ENCODE results near the gene FXYD2. TPM values are rescaled to one million over a fixed set of nuclear protein-coding genes. Genes with fewer than 3 reads are reported as not detected.

FXYD2 gene
- total and polyA plus RNA-seq, 2 of the 8 experiments (the other 6 are each of a cell fraction or from before 2014, with no cell fraction given) = 0.89 to 1.1 TPM

GRCh38 chr11:117822074-117823033, 2.2 kb downstream of the FXYD2 start:
- Histone ChIP-seq H3K4me3 (ENCODE audit: extremely low read depth in 1 of 4, insufficient read depth in 2 of 4, low read depth in 3 of 4, low read length in 4 of 4) (no peak overlapping the region), H2BK20ac (ENCODE audit: low read length) (no peak overlapping the region), H4K8ac (ENCODE audit: extremely low read depth, insufficient read depth, low read length) (peak overlapping the region; percentile 38; the same call in 1 of the 2 replicates), H2AFZ (ENCODE audit: low read length) (no peak overlapping the region), H2BK15ac (ENCODE audit: low read length) (peak overlapping the region; percentile 81; the same call in 1 of the 2 replicates), H2AK5ac (ENCODE audit: low read depth, low read length) (no peak overlapping the region; the same call in 1 of the 2 replicates), H3K18ac (ENCODE audit: extremely low read depth, low read length) (peak overlapping the region; percentile 78), H3K4me2 (ENCODE audit: insufficient read depth in 1 of 2, low read depth in 2 of 2, low read length in 2 of 2) (no peak overlapping the region), H3K79me1 (ENCODE audit: low read depth, low read length) (no peaks in the 10 kb centered on the region), H3K9ac (replicated peaks in 1 of 4; ENCODE audit: extremely low read depth in 1 of 4, low read depth in 3 of 4, low read length in 3 of 4) (no peak overlapping the region), H3K27ac (ENCODE audit: low read depth, low read length) (no peak overlapping the region), H4K5ac (ENCODE audit: insufficient read length, low read depth, low read length) (no peak overlapping the region), H3K79me2 (ENCODE audit: control insufficient read depth in 1 of 2, insufficient read depth in 2 of 2, low read length in 2 of 2) (no peaks in the 10 kb centered on the region), H2BK120ac (replicated peaks; ENCODE audit: low read depth, low read length) (no peak overlapping the region), H4K20me1 (replicated peaks in 1 of 2; ENCODE audit: control insufficient read depth in 1 of 2, insufficient read depth in 2 of 2, low read length in 2 of 2) (no peaks in the 10 kb centered on the region), H3K36me3 (ENCODE audit: control insufficient read depth in 2 of 4, insufficient read depth in 4 of 4, low read length in 3 of 4) (no peaks in the 10 kb centered on the region), H3K4ac (replicated peaks; ENCODE audit: insufficient read length, low read depth, low read length) (no peak overlapping the region), H3K23me2 (ENCODE audit: low read depth, low read length) (no peaks in the 10 kb centered on the region; the same call in 1 of the 2 replicates), H2BK5ac (ENCODE audit: low read depth, low read length) (peak overlapping the region; percentile 81), H3K27me3 (replicated peaks in 1 of 4; ENCODE audit: control insufficient read depth in 3 of 4, extremely low read depth in 1 of 4, insufficient read depth in 3 of 4, low read length in 3 of 4) (no peaks in the 10 kb centered on the region; a peak in 1 of 7 replicates), H3K23ac (ENCODE audit: insufficient read length) (no peak overlapping the region), H4K91ac (replicated peaks; ENCODE audit: insufficient read length, low read length) (peak overlapping the region; percentile 29), H2BK12ac (ENCODE audit: low read depth, low read length) (peak overlapping the region; percentile 80; the same call in 1 of the 2 replicates), H3K14ac (ENCODE audit: insufficient read length) (no peak overlapping the region), H3K9me3 (ENCODE audit: insufficient read depth in 2 of 2, low read depth in 1 of 2, low read length in 1 of 2) (no peaks in the 10 kb centered on the region), H3K56ac (replicated peaks; ENCODE audit: insufficient read length, low read depth, low read length) (no peak overlapping the region), H3K4me1 (replicated peaks in 1 of 4; ENCODE audit: control insufficient read depth in 3 of 4, insufficient read depth in 4 of 4, low read length in 3 of 4) (peaks cover 0 to 32% (median 19%) of the 10 kb centered on the region in 4 experiments; a peak in 6 of 7 replicates)
- CTCF ChIA-PET (ENCODE audit: partially characterized antibody) = interaction anchor here (0.7 to 9.7 kb wide), 33 partner anchors 7 to 519 kb away, joined by 3 to 163 read pairs (median 5); partner anchors contain the start of gene TMPRSS13
- POLR2A ChIA-PET (ENCODE audit: partially characterized antibody) = interaction anchor here (0.9 kb wide), 1 partner anchor 124 kb away, joined by 3 read pairs; no protein-coding TSS in a partner anchor
- DNase-seq (ENCODE audit: low read depth in 1 of 2, low spot score in 2 of 2) = peak in 1 of 2 experiments; percentile 80
- FAIRE-seq = no peak
- 80% methylated on average over 33 of the region's 33 CpGs; no CpG with 5 or more reads in 1 of the 2 experiments for WGBS, 2 experiments (ENCODE audit: extremely low coverage in 1 of 2, insufficient coverage in 1 of 2, insufficient read length in 1 of 2, insufficient replicate concordance in 2 of 2, low coverage in 1 of 2, low lambda C conversion rate in 2 of 2, missing lambda C conversion rate in 1 of 2)
- TF ChIP-seq RAD21 (IDR thresholded peaks at IDR 0.05 in 1 of 2, conservative IDR thresholded peaks at IDR 0.05 in 1 of 2; ENCODE audit: low read depth in 2 of 2, low read length in 2 of 2) (peak; percentile 54 to 71), HDAC6 (IDR thresholded peaks at IDR 0.05; ENCODE audit: low read depth, low read length) (no peak)
- TF ChIP-seq, protein P1, sequence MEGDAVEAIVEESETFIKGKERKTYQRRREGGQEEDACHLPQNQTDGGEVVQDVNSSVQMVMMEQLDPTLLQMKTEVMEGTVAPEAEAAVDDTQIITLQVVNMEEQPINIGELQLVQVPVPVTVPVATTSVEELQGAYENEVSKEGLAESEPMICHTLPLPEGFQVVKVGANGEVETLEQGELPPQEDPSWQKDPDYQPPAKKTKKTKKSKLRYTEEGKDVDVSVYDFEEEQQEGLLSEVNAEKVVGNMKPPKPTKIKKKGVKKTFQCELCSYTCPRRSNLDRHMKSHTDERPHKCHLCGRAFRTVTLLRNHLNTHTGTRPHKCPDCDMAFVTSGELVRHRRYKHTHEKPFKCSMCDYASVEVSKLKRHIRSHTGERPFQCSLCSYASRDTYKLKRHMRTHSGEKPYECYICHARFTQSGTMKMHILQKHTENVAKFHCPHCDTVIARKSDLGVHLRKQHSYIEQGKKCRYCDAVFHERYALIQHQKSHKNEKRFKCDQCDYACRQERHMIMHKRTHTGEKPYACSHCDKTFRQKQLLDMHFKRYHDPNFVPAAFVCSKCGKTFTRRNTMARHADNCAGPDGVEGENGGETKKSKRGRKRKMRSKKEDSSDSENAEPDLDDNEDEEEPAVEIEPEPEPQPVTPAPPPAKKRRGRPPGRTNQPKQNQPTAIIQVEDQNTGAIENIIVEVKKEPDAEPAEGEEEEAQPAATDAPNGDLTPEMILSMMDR (IDR thresholded peaks at IDR 0.05; ENCODE audit: control extremely low read depth in 1 of 3, insufficient read depth in 1 of 3, low read depth in 1 of 3, low read length in 3 of 3) = peak in 2 of 3 experiments; percentile 72 to 79; a peak in 3 of 4 replicates
